HG03045 (cell line): ENCODE data around the gene LGALS14.
"Not testable (repeated sequence)": the region's sequence is repeated elsewhere in the genome, so short reads cannot be mapped to it uniquely, and the experiment has no call there.

Experiments
- ATAC-seq: cut with Tn5 transposase; IDR thresholded peaks from one replicate; pipeline ENCODE4 v1.9.1; 2021; ENCODE audit warnings: mild to moderate bottlenecking, moderate library complexity; ENCODE audit not compliant: unreplicated experiment

LGALS14 gene

GRCh38 chr19:39692822-39693221, 11.5 kb upstream of the LGALS14 start:
- no peak for ATAC-seq

- no peak for ATAC-seq
Observed at GRCh38 chr19:39695759-39696158, 8.5 kb upstream of the LGALS14 start.

GRCh38 chr19:39696387-39696786, 7.9 kb upstream of the LGALS14 start:
- no peak for ATAC-seq

- no peak for ATAC-seq
Observed at GRCh38 chr19:39698535-39698934, 5.7 kb upstream of the LGALS14 start.

- ATAC-seq, result peak; percentile 54
Observed at GRCh38 chr19:39701291-39701690, 3.0 kb upstream of the LGALS14 start.

GRCh38 chr19:39705578-39706188, 1.4 kb downstream of the LGALS14 start:
- no peak for ATAC-seq

DNA sequence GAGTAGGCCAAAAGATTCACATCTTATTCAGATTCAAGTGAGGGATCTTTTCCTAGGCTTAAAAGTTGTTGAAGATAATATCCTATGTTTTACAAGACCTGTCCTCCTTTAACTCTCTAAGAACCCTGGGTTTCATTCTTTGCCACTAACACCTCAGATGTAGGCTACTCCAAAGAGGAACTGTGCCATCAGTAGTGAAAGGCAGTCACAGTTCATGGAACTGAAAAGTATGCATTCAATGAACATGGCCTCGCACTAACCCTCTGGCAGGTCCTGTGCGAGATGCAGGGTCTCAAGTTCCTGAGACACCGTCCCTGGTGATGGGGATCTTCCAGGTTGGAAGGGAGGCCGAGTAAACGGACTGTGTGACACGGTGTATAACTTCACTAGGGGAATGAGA, 4.3 kb downstream of the LGALS14 start:
- ATAC-seq, result no peak

DNA sequence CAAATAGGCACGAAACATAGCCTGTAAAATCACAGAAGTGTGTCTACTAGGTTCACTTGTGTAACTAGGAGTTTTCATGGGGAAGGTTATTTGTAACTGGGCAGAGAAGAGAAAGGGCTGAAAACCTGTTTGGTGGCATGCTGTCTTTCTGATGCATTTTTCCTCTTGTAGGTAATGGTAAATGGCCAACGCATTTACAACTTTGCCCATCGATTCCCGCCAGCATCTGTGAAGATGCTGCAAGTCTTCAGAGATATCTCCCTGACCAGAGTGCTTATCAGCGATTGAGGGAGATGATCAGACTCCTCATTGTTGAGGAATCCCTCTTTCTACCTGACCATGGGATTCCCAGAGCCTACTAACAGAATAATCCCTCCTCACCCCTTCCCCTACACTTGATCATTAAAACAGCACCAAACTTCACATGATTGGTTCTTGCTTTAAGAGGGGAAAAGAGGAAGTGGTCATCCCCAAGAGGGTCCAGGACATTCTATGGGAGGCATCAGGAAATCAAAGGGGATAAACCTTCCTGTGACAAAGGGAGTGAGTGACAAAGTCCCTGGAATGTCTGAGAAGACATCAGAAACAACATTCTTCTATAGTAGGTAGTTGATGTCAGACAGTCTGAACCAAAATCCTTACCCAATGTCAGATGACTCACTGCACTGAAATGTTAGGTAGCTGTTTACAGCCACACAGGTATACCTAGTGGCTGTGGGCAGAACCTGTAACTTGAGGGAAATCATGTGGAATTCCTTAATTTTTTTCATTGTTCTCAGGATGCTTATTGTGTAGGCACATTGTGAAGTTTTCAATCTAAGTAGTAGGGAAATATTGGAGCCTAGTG, 5.0 kb downstream of the LGALS14 start:
- no peak for ATAC-seq

- ATAC-seq, result no peak
Observed at GRCh38 chr19:39710333-39710890, 6.1 kb downstream of the LGALS14 start.

DNA sequence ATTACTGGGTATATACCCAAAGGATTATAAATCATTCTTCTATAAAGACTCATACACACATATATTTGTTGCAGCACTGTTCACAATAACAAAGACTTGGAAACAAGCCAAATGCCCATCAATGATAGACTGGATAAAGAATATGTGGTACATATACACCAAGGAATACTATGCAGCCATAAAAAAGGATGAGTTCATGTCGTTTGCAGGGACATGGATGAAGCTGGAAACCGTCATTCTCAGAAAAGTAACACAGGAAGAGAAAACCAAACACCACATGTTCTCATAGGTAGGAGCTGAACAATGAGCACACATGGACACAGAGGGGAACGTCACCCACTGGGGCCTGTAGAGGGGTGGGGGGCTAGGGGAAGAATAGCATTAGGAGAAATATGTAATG, 15.9 kb downstream of the LGALS14 start:
- ATAC-seq, result not testable (repeated sequence)

GRCh38 chr19:39725995-39726394, 21.7 kb downstream of the LGALS14 start:
- ATAC-seq, result no peak

DNA sequence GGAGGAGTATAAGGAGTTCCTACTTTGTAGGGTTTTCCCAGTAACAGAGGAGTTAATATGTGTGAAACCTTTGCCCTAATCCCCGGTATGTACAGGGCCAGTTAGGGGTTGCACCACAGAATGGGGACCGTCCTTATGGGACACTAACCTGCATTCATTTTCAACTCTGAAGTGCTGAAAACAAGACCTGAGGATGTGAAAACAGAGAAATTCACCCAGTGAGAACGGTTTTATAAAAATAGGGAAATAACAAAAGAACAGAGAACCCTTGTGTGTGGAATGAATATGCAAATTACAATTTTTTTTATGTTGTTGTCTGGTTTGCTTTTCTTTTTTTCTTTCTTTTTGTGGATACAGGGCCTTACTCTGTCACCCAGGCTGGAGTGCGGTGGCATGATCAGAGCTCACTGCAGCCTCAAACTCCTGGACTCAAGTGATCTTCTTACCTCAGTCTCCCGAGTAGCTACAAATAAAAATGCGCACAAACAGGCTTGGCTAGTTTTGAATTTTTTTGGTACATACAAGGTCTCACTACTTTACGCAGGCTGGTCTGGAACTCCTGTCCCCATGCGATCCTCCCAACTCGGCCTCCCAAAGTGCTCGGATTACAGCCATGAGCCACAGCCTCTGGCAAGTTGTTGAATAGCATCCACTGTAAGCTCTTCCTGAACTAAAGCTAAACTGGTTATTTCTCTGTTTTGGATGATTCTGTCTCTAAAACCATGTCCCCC, 23.0 kb downstream of the LGALS14 start:
- no peak for ATAC-seq

DNA sequence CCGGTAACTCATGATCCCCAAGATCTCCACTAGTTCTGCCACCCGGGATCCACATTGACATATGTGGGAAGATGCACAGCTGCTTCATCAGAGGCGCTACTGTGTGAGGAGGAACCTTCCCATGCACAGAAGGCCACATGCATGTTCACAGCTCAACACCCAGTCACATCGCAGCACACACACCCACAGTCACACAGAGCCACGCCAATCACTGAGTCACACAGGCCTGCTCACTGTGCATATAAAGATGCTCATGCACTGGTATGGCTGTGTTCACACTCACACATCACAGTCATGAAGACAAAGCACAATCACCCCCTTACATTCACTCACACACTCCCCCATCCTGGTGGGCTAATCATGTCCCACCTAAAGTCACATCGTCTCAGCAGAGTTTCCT, 23.8 kb downstream of the LGALS14 start:
- no peak for ATAC-seq

- ATAC-seq, result no peak
Observed at GRCh38 chr19:39729594-39729993, 25.3 kb downstream of the LGALS14 start.

GRCh38 chr19:39731685-39732084, 27.4 kb downstream of the LGALS14 start:
- ATAC-seq, result no peak

DNA sequence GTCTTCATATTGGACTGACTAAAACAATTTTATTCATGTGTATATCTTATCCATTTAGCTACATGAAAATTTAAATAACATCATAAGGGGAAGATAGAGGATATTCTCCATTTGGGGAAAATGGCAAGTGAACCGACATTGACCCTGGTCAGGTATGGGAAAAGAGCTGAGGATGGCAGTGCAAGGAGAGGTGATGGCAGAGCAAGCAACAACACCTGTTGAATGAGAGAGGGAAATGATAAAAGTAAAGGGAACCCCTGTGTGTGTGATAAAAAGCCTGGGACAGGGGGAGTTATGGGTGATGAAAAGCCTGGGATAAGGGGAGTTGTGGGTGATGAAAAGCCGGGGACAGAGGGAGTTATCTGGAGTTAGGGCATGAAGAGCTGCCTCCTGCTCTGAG, 29.6 kb downstream of the LGALS14 start:
- ATAC-seq, result no peak

DNA sequence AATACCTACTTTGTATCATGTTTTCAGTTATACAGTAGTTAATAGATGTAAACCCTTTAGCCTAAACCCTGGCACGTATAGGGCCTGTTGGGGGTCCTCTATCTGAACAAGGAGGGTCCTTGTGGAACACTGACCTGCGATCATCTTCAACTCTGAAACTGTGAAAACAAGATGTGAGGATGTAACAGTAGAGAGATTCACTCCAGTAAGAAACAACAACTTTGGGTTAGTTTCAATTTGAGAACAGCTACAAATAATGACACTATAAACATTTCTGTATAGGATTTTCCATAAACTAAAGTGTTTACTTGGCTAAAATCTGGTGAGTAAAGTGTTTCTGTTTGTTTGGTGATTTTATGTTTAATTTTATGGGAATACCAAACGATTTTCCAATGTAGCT, 31.4 kb downstream of the LGALS14 start:
- no peak for ATAC-seq

- no peak for ATAC-seq
Observed at GRCh38 chr19:39736088-39736487, 31.8 kb downstream of the LGALS14 start.

GRCh38 chr19:39737351-39737750, 33.1 kb downstream of the LGALS14 start:
- ATAC-seq, result no peak

- no peak for ATAC-seq
Observed at GRCh38 chr19:39737891-39738290, 33.6 kb downstream of the LGALS14 start, which contains the start of gene CLC. CLC (minus strand) TSS chr19:39738029; CDS start chr19:39737952, 77 bp downstream.

GRCh38 chr19:39738814-39739213, 34.5 kb downstream of the LGALS14 start:
- ATAC-seq, result no peak
